Measurements from ENCODE around the gene FAF1. TPM values are rescaled to one million over a fixed set of nuclear protein-coding genes. Genes with fewer than 3 reads are reported as not detected.

The FAF1 gene
- total RNA-seq, 1 donor from 2014 or later, result 40.5 TPM

DNA sequence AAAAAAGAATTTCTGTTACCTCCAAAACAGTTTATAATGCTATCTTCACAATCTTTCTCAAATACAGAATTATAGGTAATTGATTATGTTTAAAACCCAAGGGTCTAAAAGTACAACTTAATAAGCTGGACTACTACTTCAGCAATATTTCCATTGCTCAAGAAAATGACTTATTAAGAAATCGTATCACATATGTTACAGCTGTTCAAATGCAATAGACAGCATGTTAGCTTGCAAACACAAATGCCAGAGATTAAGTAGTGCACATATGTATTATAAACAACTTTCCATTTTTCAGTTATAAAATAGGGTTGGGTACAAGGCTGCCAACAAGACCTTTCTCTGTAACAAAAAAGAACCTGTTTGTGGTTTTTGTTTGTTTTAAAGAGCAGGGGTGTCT lies 325.8 kb downstream of the FAF1 start:
- DNase-seq (ENCODE audit: low spot score), result no peak

- no peak for DNase-seq (ENCODE audit: low spot score)
Measured at GRCh38 chr1:50633465-50633864, 326.6 kb downstream of the FAF1 start.

GRCh38 chr1:50631161-50631560 lies 328.9 kb downstream of the FAF1 start:
- DNase-seq (ENCODE audit: low spot score), result no peak

- DNase-seq (ENCODE audit: low spot score), result no peak
Measured at GRCh38 chr1:50622259-50622658, 337.8 kb downstream of the FAF1 start.

DNA sequence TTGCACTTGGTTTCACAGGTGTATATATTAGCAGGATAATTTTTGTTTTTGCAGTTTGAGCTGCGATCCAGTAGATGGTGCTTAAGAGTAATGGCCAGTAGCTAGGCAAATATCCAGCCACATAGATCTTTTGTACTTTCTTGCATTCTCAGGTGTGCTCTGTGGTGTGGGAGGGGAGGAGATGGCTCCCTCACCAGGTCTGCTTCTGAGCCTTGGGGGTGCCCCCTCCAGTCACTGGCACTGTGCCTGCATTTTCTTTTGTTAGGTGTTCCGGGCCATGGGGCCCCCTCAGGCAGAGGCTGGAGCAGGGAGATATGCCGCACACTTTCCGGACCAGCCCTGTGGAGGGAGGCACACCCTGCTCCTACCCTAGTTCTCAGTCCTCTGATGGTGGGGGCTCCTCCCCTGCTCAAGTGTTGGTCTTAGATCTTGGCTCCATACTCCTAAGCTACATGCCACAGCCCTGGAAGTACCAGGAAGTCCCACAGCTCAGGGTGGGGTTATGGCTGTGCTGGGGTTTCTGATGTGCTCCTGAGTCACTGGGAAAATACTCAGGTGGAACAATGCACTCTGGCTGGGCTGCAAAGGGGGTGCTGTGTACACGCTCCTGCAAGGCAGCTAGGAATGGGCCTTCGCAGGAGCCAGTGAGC lies 339.3 kb downstream of the FAF1 start:
- peak; percentile 49 for DNase-seq (ENCODE audit: low spot score)

GRCh38 chr1:50615036-50615750 lies 344.9 kb downstream of the FAF1 start:
- no peak for DNase-seq (ENCODE audit: low spot score)

DNA sequence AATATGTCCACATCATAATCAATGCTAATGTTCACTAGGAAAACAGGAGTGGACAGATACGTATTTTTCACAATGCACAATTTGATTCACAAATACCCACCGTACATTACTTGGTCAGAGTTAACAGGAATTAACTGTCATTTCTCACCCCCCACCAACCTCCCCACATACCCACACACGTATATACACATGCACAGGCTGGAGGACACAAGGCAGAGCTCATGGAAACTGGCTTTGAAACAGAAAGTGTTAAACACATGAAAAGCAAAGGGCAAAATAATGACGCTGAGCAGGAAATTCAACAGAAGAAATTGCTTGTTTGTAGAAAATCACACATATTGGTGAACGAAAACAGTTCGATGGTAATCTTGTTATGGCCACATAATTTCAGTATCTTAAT lies 348.4 kb downstream of the FAF1 start:
- DNase-seq (ENCODE audit: low spot score), result no peak

DNA sequence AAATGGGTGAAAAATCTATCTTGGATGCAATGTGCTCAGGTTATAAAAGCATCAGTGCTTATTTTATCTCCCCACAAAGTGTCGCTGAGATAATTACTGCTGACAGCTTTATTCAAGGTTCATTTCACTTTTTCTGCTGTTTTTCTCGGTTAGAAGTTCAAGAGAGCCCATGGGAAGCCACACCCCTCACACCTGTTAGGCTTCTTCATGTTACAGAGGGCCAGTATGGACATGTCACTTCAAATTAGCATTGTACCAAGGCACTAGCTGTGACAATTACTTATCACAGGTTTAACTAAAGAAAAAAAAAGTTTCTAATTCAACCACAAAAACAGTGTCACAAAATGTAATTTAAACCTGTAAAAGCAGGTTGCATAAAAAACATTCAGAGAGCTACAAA lies 349.5 kb downstream of the FAF1 start:
- no peak for DNase-seq (ENCODE audit: low spot score)

DNA sequence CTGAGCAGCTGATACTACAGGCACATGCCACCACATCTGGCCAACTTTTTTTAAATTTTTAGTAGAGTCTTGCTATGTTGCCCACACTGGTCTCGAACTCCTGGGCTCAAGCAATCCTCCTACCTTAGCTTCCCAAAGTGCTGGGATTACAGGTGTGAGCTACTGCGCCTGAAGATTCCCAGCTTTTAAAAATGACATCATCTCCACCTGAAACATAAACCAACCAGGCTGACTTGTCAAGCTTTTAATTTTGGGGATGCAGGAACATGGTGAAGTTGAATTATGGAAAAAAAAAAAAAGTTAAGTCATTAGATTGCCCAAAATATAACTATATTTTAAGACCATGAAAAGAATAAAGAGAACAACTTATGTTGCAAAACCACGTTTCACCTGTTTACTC lies 350.6 kb downstream of the FAF1 start:
- DNase-seq (ENCODE audit: low spot score), result no peak

GRCh38 chr1:50605186-50605875 lies 354.7 kb downstream of the FAF1 start:
- peak; percentile 22 for DNase-seq (ENCODE audit: low spot score)

DNA sequence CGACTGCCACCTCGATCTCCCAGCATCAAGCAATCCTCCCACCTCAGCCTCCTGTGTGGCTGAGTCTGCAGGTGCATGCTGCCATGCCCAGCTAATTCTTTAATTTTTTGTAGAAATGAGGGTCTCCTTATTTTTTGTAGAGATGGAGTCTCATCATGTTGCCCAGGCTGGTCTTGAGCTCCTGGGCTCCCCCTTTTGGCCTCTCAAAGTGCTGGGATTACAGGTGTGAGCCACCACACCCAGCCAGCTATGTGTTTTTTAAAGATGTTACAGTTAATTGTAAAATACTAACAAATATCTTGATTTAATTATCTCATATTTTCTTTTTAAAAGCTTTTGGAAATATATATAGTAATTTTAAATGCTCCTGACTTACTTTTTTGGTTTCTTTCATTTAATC lies 355.5 kb downstream of the FAF1 start:
- no peak for DNase-seq (ENCODE audit: low spot score)

DNA sequence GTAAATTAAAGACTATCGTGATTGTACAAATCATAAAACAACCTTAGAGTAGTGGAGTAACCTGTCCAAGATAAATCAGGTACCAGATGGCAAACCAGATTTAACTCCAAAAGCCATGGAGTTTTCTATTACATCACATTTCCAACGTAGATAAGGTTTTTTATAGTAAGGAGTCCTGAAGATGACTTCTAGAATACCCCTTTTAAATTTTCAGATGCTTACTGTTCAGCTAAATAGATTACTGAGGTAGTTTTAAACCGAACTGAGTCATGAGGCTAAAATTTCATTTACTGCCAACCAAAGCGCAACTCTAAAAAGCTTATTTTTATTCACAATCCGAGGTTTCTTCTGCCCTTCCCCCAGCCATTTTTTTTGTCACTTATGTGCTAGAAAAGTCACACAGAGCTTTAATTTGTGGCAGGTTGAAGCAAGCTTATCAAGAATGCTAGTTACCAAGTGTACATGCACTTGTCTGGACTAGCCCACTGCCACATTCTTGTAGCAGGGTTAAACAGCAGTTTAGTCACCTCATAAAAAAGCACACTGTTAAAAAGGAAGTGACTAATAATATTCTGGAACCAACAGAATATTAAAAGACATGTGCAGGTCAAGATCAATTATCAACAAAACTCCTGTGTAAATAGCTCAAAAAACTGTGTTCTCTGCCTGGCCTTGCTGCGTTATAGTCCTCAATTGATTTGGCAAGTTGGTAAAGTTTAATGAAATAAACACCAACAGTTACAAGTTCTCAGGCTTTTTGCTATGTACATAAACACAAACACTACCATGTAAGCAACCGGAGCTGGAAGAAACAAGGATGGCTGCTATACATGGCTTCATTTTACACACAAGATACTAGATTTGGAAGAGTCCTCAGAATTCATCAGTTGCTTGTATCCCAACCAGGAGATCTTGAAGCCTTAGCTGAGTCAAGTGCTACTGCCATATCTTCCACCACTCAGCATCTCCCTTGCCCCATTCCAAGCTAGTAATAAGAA lies 356.5 kb downstream of the FAF1 start:
- no peak for DNase-seq (ENCODE audit: low spot score)

- DNase-seq (ENCODE audit: low spot score), result no peak
Measured at GRCh38 chr1:50599546-50599945, 360.5 kb downstream of the FAF1 start.

DNA sequence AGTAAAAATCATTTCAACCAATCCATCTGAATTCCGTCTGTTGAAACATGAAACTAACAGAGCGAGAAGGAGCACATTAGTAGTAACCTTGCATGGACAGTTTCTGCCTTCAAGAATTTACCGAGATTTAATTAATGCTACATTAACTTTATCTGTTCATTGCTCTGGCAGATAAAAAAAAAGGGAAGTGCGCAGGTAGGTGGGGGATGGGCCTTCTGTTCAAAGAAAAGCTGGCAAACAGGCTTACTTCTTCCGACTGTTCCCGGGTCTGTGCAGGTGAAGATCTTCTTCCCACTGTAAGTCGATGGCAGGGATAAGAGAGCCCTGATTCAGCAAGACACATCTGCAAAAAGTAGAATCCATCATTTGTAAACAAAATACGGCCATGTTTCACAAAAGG lies 364.2 kb downstream of the FAF1 start:
- no peak for DNase-seq (ENCODE audit: low spot score)

- DNase-seq (ENCODE audit: low spot score), result no peak
Measured at GRCh38 chr1:50593515-50593914, 366.6 kb downstream of the FAF1 start.

DNA sequence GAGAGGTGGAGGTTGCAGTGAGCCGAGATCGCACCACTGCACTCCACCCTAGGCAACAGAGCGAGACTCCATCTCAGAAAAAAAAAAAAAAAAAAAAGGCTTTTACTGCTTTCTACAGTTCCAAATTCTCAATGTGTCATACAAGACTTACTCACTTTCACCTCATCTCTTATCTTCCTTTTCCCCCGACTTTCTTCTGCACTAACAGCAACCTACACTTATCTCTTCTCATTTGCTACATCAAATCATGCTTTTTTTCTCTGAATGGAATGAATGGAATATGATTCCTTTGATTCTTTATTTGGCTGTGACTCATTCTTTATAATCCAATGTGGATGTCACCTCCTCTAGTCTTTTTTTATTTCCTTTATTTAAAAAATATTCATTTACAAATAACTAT lies 368.5 kb downstream of the FAF1 start:
- DNase-seq (ENCODE audit: low spot score), result no peak

DNA sequence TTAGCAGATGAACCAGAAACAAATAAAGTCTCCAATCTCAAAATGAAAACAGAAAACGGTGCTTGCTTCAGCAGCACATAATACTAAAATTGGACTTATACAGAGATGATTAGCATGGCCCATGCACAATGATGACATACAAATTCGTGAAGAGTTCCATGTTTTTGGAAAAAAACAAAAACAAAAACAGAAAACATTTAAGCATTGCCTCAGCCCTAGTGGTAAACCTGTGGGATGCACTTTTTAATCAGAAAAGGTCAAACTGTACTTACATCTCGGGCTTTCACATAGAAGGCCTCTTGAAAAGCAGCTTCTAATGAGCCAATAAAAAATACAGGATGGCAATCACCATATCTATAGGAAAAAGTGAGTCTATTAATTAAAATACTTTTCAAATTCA lies 377.7 kb downstream of the FAF1 start:
- DNase-seq (ENCODE audit: low spot score), result no peak

DNA sequence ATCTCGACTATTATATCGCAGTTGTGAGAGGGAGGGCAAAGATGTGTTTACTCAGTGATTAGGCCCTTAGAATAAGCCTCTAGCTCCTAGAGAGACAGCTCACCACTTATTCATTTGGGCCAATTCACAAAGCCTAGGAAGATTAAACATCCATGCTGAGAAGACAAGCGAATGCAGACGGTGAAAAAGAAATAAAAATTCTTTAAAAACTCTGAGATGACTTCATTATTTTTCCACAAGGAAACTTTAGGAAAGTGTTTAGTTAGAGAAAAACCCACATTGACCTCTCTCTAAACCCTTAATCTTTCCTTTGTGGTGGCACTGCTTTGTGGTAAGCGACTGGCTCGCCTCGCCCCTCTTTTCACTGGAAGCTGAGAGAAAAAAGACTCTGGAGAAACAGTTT lies 390.0 kb downstream of the FAF1 start:
- DNase-seq (ENCODE audit: low spot score), result no peak

GRCh38 chr1:50568782-50569181 lies 391.3 kb downstream of the FAF1 start:
- DNase-seq (ENCODE audit: low spot score), result no peak

DNA sequence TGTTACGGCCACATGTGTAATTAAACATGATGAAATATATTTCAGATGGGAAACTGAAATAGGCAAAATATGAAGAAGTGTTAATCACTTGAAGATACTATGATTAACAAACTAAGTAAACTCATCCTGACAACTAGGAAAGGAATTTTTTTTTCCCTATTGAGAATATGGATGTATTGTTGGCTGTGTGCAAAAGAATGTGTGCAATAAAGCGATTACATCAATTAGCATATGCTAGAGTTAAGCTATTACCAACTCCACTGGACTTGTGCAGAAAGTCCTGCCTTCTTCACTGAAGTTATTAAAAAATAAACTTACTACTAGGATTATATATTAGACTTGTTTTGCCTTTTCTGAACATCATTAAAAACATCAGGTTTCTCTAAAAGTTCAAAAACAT lies 393.7 kb downstream of the FAF1 start:
- no peak for DNase-seq (ENCODE audit: low spot score)

- DNase-seq (ENCODE audit: low spot score), result no peak
Measured at GRCh38 chr1:50564417-50564816, 395.6 kb downstream of the FAF1 start.

DNA sequence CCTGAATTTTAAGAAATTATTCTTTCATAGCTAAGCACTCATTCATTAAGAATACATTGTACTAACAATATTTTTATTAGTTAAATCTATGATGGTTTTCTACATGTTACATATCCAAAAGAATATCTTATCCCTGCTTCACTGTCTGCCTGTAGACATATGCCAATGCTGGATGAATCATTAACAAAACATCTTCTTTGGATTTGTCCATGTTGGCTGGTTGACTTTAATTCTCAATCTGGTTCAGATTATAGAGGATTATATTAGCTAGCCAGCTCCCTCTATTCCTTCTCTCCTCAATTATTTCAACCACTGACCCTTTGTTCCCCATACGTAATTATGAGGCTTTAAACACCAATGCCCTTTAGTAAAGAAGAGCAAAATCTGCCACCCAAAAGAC lies 398.0 kb downstream of the FAF1 start:
- DNase-seq (ENCODE audit: low spot score), result no peak
